BE2C (cell line): Measurements from ENCODE around the gene MT1G.

Experiments used
- DNase-seq: peaks from one replicate; pipeline ENCODE4 v3.0.0-alpha.2; 2020
- H3K27me3 ChIP-seq: fragments of 250-450 bp; sonication (Bioruptor Pico); 2 replicates; pipeline ENCODE4 v1.5.1; 2020; ENCODE audit warnings: mild to moderate bottlenecking
- H3K36me3 ChIP-seq: fragments of 250-450 bp; sonication (Bioruptor Pico); 2 replicates; pipeline ENCODE4 v1.5.1; 2020; ENCODE audit warnings: mild to moderate bottlenecking
- H3K4me1 ChIP-seq: fragments of 250-450 bp; sonication (Bioruptor Pico); 2 replicates; pipeline ENCODE4 v1.5.1; 2020
- H3K4me3 ChIP-seq: 2 replicates; pipeline ENCODE4 v1.5.1; 2011; ENCODE audit warnings: low read depth, low read length
- H3K9me3 ChIP-seq: fragments of 250-450 bp; sonication (Bioruptor Pico); 2 replicates; pipeline ENCODE4 v1.5.1; 2020
- TF ChIP-seq, protein P1 (sequence below): IDR thresholded peaks from 2 replicates; pipeline ENCODE4 v1.5.1; 2012; ENCODE audit warnings: mild to moderate bottlenecking, low read depth, low read length

Gene MT1G

DNA sequence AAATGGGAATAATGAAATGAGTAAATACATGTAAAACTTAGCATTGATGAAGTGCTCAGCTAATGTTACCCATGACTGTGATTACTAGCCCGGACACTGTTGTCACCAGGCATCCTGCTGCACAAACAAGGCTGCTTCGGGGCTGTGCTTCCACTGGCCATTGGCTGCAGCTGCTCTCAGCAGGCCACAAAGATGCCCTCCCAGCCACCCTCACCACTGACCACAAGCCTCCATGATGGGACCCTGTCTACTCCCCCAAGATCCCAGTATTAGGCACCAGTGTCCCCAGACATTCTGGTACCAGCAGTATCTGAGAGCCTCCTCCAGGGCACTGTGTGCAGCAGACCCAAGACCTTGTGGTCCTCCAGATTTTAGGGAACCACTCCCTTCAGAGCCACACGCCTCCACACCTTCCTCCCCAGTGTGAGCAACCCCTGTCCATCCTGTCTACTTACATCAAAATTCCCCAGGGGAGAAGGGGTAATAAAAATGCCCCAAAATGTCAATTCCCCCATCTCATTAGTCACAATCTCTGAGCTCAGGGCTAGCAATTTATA lies 42.4 kb upstream of the MT1G start:
- no peak for DNase-seq
- Histone ChIP-seq H3K27me3 (no peaks in the 10 kb centered on the region), H3K4me3 (no peak overlapping the region), H3K4me1 (peaks cover 4% of the 10 kb centered on the region), H3K36me3 (no peaks in the 10 kb centered on the region), H3K9me3 (no peaks in the 10 kb centered on the region)
- TF ChIP-seq, protein P1, sequence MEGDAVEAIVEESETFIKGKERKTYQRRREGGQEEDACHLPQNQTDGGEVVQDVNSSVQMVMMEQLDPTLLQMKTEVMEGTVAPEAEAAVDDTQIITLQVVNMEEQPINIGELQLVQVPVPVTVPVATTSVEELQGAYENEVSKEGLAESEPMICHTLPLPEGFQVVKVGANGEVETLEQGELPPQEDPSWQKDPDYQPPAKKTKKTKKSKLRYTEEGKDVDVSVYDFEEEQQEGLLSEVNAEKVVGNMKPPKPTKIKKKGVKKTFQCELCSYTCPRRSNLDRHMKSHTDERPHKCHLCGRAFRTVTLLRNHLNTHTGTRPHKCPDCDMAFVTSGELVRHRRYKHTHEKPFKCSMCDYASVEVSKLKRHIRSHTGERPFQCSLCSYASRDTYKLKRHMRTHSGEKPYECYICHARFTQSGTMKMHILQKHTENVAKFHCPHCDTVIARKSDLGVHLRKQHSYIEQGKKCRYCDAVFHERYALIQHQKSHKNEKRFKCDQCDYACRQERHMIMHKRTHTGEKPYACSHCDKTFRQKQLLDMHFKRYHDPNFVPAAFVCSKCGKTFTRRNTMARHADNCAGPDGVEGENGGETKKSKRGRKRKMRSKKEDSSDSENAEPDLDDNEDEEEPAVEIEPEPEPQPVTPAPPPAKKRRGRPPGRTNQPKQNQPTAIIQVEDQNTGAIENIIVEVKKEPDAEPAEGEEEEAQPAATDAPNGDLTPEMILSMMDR: no peak

DNA sequence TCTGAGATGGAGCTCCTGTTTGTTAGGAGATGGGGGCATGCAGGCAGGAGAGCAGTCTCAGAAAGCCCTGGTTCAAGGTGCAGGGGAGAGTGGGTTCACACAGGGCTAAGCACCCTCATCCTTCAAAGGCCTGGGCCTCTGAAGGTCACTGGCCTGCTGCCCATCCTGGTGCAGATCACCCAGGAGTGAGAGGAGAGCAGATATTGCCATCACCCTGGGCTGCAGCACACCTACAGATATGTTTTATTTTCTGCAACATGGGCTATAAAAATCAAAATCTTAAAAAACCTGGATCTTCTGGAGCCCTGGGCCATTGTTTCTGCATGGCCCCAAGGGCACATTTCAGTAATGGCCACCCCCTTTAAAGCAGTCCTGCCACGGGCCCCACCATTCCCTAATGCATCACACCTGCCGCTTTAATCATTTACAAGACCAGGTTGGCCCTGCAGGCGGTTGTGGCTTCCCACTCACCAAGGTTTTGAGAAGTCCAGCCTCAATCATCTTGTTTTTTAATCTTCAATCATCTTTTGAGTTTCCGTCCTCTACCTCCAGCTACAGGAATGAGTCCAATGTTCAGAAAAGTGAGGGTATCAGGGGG lies 41.7 kb upstream of the MT1G start:
- H3K36me3 ChIP-seq: no peaks in the 10 kb centered on the region
- no peak overlapping the region for H3K4me3 ChIP-seq
- no peaks in the 10 kb centered on the region for H3K27me3 ChIP-seq
- peaks cover 4% of the 10 kb centered on the region for H3K4me1 ChIP-seq
- no peak for DNase-seq
- TF ChIP-seq, protein P1: no peak
- H3K9me3 ChIP-seq: no peaks in the 10 kb centered on the region

DNA sequence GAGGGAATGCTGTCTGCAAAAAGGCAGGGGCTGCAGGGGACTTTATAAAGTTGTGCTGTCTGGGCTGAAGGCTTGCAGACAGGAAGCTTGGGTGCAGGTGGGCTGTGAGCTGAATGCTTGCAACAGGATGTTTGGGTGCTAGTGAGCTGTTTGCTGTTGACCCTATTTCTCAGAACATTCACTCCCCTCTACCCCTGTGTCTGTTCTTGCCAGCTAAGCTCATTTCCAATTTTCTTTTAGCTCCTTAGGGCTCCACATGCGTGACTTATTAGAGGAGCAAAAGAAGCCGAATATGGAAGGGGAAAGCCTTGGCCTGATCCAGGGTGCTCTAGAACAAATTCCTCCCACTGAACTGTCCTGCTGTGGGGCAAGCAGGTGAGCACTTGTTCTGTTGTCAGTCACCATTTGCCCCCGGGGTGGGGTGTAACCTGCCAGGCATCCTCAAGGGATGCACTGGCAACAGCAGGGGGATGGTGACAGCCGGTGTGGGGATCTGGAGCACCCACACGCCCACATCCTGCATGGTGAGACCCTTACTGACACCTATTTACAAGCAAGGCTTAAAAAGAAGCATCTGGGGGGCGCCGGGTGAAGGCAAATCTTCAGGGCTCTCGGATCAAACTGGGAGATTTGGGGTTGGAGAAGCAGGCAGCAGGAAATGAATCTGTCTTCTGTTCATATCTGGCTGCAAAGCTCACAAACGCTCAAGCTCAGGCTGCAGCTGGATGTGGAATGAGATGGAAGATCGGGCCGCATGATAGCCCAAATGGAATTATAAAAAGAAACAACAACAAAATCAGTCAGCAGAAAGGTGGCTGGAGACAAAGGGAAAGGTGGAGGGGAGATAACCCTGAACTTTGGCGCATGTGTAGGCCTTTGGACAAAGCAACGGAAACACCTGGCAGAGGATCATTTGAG lies 40.9 kb upstream of the MT1G start:
- H3K9me3 ChIP-seq: no peaks in the 10 kb centered on the region
- TF ChIP-seq, protein P1: no peak
- H3K36me3 ChIP-seq: no peaks in the 10 kb centered on the region
- H3K4me1 ChIP-seq: peaks cover 4% of the 10 kb centered on the region
- no peak overlapping the region for H3K4me3 ChIP-seq
- H3K27me3 ChIP-seq: no peaks in the 10 kb centered on the region
- DNase-seq: no peak

DNA sequence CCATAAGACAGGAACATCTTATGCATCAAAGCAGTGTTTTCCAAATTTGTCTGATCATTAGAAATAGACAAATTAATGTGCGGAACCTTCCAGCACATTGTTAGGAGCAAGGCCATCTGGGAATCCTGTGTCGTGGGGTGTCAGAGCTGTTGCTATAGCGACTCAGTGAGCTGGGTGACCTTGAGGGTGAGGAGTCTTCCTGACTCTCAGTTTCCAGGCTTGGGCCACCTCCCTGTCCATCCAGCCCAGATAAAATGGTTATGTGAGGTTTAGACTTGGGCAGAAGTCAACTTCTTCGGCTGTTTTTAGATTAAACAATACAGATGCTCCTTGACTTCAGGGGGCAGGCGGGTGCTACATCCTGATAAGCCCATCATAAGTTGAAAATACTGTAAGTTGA lies 35.0 kb upstream of the MT1G start:
- no peaks in the 10 kb centered on the region for H3K9me3 ChIP-seq
- H3K4me3 ChIP-seq: no peak overlapping the region
- H3K27me3 ChIP-seq: no peaks in the 10 kb centered on the region
- TF ChIP-seq, protein P1: no peak
- H3K4me1 ChIP-seq: no peaks in the 10 kb centered on the region
- H3K36me3 ChIP-seq: no peaks in the 10 kb centered on the region
- DNase-seq: no peak

DNA sequence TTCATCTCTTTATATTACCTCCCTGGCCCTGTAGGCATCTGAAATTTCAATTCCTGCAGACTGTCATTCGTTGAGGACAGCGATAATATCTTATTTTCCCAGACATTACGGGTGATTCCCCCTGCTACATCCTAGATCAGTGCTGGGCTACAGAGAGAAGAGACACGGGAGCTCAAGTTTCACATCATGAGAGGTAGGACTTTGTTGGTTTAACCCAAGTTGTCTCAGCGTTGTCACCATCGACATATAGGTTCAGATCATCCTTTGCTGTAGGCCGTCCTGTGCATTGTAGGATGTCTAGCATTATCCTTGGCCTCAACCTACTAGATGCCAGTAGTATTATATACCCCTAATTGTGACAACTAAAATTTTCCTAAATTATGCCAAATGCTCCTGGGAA lies 33.7 kb upstream of the MT1G start:
- Histone ChIP-seq H3K36me3 (no peaks in the 10 kb centered on the region), H3K4me3 (no peak overlapping the region), H3K27me3 (no peaks in the 10 kb centered on the region), H3K9me3 (no peaks in the 10 kb centered on the region), H3K4me1 (no peaks in the 10 kb centered on the region)
- TF ChIP-seq, protein P1: no peak
- DNase-seq: no peak

DNA sequence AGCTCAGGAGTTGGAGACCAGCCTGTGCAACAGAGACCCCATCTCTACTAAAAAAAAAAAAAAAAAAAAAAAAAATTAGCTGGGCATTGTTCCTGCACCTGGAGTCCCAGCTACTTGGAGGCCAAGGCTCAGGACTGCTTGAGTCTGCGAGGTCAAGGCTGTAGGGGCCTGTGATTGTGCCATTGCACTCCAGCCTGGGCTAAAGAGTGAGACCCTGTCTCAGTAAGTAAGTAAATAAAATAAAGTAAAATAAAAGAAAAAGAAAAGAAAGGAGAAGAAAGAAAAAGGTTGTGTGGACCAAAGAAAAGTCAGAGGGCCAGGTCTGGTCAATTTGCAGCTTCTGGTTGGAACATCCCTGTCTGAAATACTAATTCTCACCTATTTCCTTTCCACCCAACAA lies 32.8 kb upstream of the MT1G start:
- Histone ChIP-seq H3K27me3 (no peaks in the 10 kb centered on the region), H3K4me1 (no peaks in the 10 kb centered on the region), H3K36me3 (no peaks in the 10 kb centered on the region), H3K9me3 (no peaks in the 10 kb centered on the region), H3K4me3 (no peak overlapping the region)
- TF ChIP-seq, protein P1: no peak
- no peak for DNase-seq
